Thyroid gland (tissue), 4 donors: Measurements from ENCODE around the gene SMIM43. TPM values are rescaled to one million over a fixed set of nuclear protein-coding genes. Genes with fewer than 3 reads are reported as not detected.
"Not testable (repeated sequence)": the region's sequence is repeated elsewhere in the genome, so short reads cannot be mapped to it uniquely, and the experiment has no call there.

Experiments
- DNase-seq, 2 donors: peaks; one replicate each; pipeline ENCODE4 v3.0.0-alpha.2; 2019
- H3K27ac ChIP-seq, 3 donors: fragments of 200-600 bp; sonication (generic); 1 replicate in 2 of 3; 2 replicates in 1 of 3; pipeline ENCODE4 v1.5.1; 2016 to 2019; ENCODE audit warnings: mild to moderate bottlenecking in 1 of 3, moderate library complexity in 1 of 3
- H3K27me3 ChIP-seq: fragments of 200-600 bp; sonication (generic); one replicate; pipeline ENCODE4 v1.5.1; 2019
- H3K36me3 ChIP-seq, 2 donors: fragments of 200-600 bp; sonication (generic); one replicate each; pipeline ENCODE4 v1.5.1; 2016 to 2019
- H3K4me1 ChIP-seq, 2 donors: fragments of 200-600 bp; sonication (generic); one replicate each; pipeline ENCODE4 v1.5.1; 2017 to 2019
- H3K4me3 ChIP-seq, 3 donors: fragments of 200-600 bp; sonication (generic); replicated peaks in 1 of 3; 1 replicate in 2 of 3; 2 replicates in 1 of 3; pipeline ENCODE4 v1.5.1; 2016; ENCODE audit warnings: mild to moderate bottlenecking in 1 of 3
- H3K9me3 ChIP-seq: fragments of 200-600 bp; sonication (generic); one replicate; pipeline ENCODE4 v1.5.1; 2017
- CTCF ChIP-seq, 6 experiments: fragments of 200-600 bp in 3 of 6; fragments of 450-650 bp in 3 of 6; sonication (generic) in 3 of 6; IDR thresholded peaks; one replicate each; pipeline ENCODE4 v1.5.1; 2016 to 2019; ENCODE audit warnings: antibody characterized with exemption in 6 of 6, mild to moderate bottlenecking in 2 of 6, inconsistent platforms in 1 of 6, moderate library complexity in 1 of 6
- POLR2A ChIP-seq, 2 donors: fragments of 450-650 bp; IDR thresholded peaks; one replicate each; pipeline ENCODE4 v1.6.1; 2017; ENCODE audit warnings: antibody characterized with exemption in 2 of 2, mild to moderate bottlenecking in 2 of 2, moderate library complexity in 1 of 2
- WGBS, 2 donors: methylation state at CpG; one replicate each; pipeline ENCODE4 v1.1.5; 2017; 5-methylcytosine and 5-hydroxymethylcytosine counted together
- intact Hi-C: fragments of 100-400 bp; cut with DNase I; formaldehyde crosslinking; loops from one replicate; pipeline ENCODE4 v1.15.1; 2023
- total RNA-seq, 4 donors: library from RNA; depleted of rRNA; stranded (reverse); fragments of >200 nt; gene quantifications; one replicate each; pipeline ENCODE4 v1.2.3, GENCODE V29; 2016

Gene SMIM43
- total RNA-seq, 4 donors from 2014 or later: not detected

GRCh38 chr4:121738780-121739535 lies 26.0 kb downstream of the SMIM43 start:
- Histone ChIP-seq H3K9me3 (no peaks in the 10 kb centered on the region), H3K4me3 (no peak overlapping the region), H3K4me1 (no peaks in the 10 kb centered on the region), H3K27me3 (no peaks in the 10 kb centered on the region), H3K27ac (no peak overlapping the region), H3K36me3 (no peaks in the 10 kb centered on the region)
- intact Hi-C loops: no loop called here
- 83 to 86% methylated on average over 2 of the region's 2 CpGs for WGBS, 2 donors
- no peak for DNase-seq
- TF ChIP-seq POLR2A (IDR thresholded peaks at IDR 0.05) (no peak), CTCF (IDR thresholded peaks at IDR 0.05) (no peak)

DNA sequence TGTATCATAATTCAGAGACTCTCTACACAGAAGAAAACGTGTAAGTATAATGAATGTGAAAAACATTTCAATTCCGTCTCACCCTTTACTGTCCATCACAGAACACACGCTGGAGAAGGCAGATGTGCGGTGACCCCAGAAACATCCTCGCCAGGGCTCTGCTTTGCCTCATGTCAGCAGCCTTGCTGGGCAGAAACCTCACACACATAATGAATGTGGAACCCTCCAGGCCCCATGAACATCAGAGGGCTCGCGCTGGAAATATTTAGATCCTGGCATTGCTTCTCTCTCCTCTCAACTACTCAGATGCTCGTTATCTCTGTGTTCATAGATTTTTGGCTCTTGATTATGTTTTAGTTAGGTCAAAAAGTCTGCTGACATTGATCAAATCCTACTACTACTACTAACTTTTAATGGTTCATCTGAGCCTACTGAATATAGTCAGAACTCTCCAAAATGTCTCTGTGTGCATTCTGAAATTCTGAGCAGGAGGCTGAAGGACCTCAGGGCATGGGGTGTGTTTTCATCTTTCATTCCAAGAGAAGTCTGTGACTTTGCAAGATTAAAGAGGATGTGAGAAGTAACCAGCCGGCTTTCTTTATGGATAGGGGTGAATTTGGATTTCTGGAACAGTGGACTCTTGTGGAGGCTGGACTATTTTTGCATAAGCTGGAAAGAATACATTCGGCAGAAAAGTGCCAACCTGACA lies 27.0 kb downstream of the SMIM43 start:
- Histone ChIP-seq H3K4me3 (no peak overlapping the region), H3K4me1 (no peaks in the 10 kb centered on the region), H3K27me3 (no peaks in the 10 kb centered on the region), H3K36me3 (no peaks in the 10 kb centered on the region), H3K27ac (no peak overlapping the region), H3K9me3 (no peaks in the 10 kb centered on the region)
- TF ChIP-seq CTCF (IDR thresholded peaks at IDR 0.05) (no peak), POLR2A (IDR thresholded peaks at IDR 0.05) (no peak)
- DNase-seq: no peak
- intact Hi-C loops: no loop called here
- 74 to 81% methylated on average over 10 of the region's 10 CpGs for WGBS, 2 donors

GRCh38 chr4:121736735-121737351 lies 28.1 kb downstream of the SMIM43 start:
- intact Hi-C loops: no loop called here
- Histone ChIP-seq H3K27ac (no peak overlapping the region), H3K4me1 (no peaks in the 10 kb centered on the region), H3K36me3 (no peaks in the 10 kb centered on the region), H3K4me3 (no peak overlapping the region), H3K9me3 (no peaks in the 10 kb centered on the region), H3K27me3 (no peaks in the 10 kb centered on the region)
- 72 to 77% methylated on average over 5 of the region's 5 CpGs for WGBS, 2 donors
- peak in 1 of 2 donors; percentile 13 for DNase-seq
- TF ChIP-seq POLR2A (IDR thresholded peaks at IDR 0.05): no peak
- peak in 4 of 6 experiments; percentile 35 to 46 (median 44) for TF ChIP-seq CTCF (IDR thresholded peaks at IDR 0.05)

DNA sequence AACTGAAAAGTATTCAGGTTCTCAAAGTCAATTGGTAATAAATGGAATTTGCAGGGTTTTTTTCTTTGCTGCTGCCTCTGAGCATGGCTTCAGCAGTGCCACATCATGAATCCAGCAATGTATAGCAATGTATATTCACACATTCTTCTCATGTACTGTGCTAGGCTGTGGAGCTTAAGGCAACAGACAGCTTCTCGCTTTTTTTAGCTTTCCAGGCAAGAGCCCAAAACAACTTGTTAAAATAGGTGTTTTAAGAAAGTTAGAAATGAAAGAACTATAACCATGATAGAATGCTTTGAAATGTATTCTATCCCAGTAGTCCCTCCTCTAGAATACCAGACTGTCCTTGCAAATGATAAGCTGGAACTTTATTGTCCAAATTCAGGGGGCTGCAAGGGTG lies 30.4 kb downstream of the SMIM43 start:
- Histone ChIP-seq H3K9me3 (no peaks in the 10 kb centered on the region), H3K27ac (no peak overlapping the region), H3K27me3 (no peaks in the 10 kb centered on the region), H3K36me3 (no peaks in the 10 kb centered on the region), H3K4me3 (no peak overlapping the region), H3K4me1 (no peaks in the 10 kb centered on the region)
- WGBS, 2 donors: 74 to 88% methylated on average over 1 of the region's 1 CpG
- intact Hi-C loops: no loop called here
- no peak for DNase-seq
- TF ChIP-seq POLR2A (IDR thresholded peaks at IDR 0.05) (no peak), CTCF (IDR thresholded peaks at IDR 0.05) (no peak)

DNA sequence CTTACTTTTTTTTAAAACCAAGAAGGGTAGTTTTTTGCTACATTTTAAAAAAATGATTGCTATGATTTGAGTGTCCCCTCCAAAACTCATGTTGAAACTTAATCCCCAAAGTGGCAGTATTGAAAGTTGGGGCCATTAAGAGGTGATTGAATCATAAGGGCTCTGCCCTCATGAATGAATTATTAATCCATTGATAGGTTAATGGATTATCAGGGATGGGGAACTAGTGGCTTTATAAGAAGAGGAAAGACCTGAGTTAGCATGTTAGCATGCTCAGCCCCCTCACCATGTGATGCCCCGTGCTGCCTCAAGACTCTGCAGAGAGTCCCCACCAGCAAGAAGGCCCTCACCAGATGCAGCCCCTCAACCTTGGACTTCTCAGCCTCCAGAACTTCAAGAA lies 31.0 kb downstream of the SMIM43 start:
- DNase-seq: no peak
- Histone ChIP-seq H3K9me3 (no peaks in the 10 kb centered on the region), H3K4me3 (no peak overlapping the region), H3K4me1 (no peaks in the 10 kb centered on the region), H3K36me3 (no peaks in the 10 kb centered on the region), H3K27ac (no peak overlapping the region), H3K27me3 (no peaks in the 10 kb centered on the region)
- TF ChIP-seq POLR2A (IDR thresholded peaks at IDR 0.05): no peak
- TF ChIP-seq CTCF (IDR thresholded peaks at IDR 0.05): no peak
- 88 to 90% methylated on average over 1 of the region's 1 CpG for WGBS, 2 donors
- intact Hi-C loops: no loop called here

DNA sequence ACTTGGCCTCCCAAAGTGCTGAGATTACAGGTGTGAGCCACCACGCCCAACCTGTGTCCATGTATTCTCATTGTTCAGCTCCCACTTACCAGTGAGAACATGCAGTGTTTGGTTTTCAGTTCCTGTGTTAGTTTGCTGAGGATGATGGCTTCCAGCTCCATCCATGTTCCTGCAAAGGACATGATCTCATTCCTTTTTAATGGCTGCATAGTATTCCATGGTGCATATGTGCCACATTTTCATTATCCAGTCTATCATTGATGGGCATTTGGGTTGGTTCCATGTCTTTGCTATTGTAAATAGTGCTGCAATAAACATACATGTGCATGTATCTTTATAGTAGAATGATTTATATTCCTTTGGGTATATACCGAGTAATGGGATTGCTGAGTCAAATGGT lies 35.2 kb downstream of the SMIM43 start:
- H3K4me3 ChIP-seq, H3K9me3 ChIP-seq, H3K27ac ChIP-seq, H3K36me3 ChIP-seq, H3K4me1 ChIP-seq, DNase-seq, H3K27me3 ChIP-seq, intact Hi-C loops: not testable (repeated sequence)
- 97 to 100% methylated on average over 2 of the region's 2 CpGs for WGBS, 2 donors
